Adrenal gland (tissue), 12 donors: ENCODE data around the gene PTPRS. TPM values are rescaled to one million over a fixed set of nuclear protein-coding genes. Genes with fewer than 3 reads are reported as not detected.
A peak's percentile ranks its signal among the peaks of the same experiment; 100 is the strongest.

ENCODE experiments used
- DNase-seq, 7 donors: peaks; one replicate each; pipeline ENCODE4 v3.0.0-alpha.2; 2019 to 2020
- H3K27ac ChIP-seq, 5 donors: fragments of 200-600 bp; sonication (generic) in 4 of 5; 1 replicate in 3 of 5; 2 replicates in 2 of 5; pipeline versions ENCODE4 v1.5.1 to v1.8.0; 2016 to 2020; ENCODE audit warnings: mild to moderate bottlenecking in 1 of 5
- H3K27me3 ChIP-seq: fragments of 200-600 bp; 2 replicates; pipeline ENCODE4 v1.8.0; 2021
- H3K36me3 ChIP-seq, 2 donors: fragments of 200-600 bp; replicated peaks in 1 of 2; 1 replicate in 1 of 2; 2 replicates in 1 of 2; pipeline versions ENCODE4 v1.5.1 to v1.8.0; 2018 to 2022
- H3K4me1 ChIP-seq, 2 donors: fragments of 200-600 bp; replicated peaks in 1 of 2; 1 replicate in 1 of 2; 2 replicates in 1 of 2; pipeline versions ENCODE4 v1.5.1 to v1.8.0; 2018 to 2021
- H3K4me3 ChIP-seq, 4 donors: fragments of 200-600 bp; sonication (generic) in 3 of 4; one replicate each; pipeline ENCODE4 v1.5.1; 2016 to 2018
- H3K9me3 ChIP-seq, 3 donors: fragments of 200-600 bp; sonication (generic) in 1 of 3; replicated peaks in 1 of 3; 1 replicate in 2 of 3; 2 replicates in 1 of 3; pipeline versions ENCODE4 v1.5.1 to v1.8.0; 2016 to 2021
- CTCF ChIP-seq, 6 experiments: fragments of 450-650 bp in 4 of 6; fragments of 200-600 bp in 2 of 6; sonication (generic) in 1 of 6; IDR thresholded peaks; 1 replicate in 5 of 6; 2 replicates in 1 of 6; pipeline versions ENCODE4 v1.5.1 to v1.8.0; 2016 to 2021; ENCODE audit warnings: antibody characterized with exemption in 6 of 6, mild to moderate bottlenecking in 2 of 6, moderate library complexity in 1 of 6
- POLR2A ChIP-seq, 2 donors: fragments of 450-650 bp; IDR thresholded peaks; one replicate each; pipeline ENCODE4 v1.6.1; 2017; ENCODE audit warnings: antibody characterized with exemption in 2 of 2, mild to moderate bottlenecking in 2 of 2, moderate library complexity in 1 of 2
- WGBS, 4 donors: extraction: QIAGEN DNeasy Blood & Tissue Kit in 2 of 4; methylation state at CpG; one replicate each; pipeline versions ENCODE4 v1.1.5 to v1.1.7; 2013 to 2017; 5-methylcytosine and 5-hydroxymethylcytosine counted together
- intact Hi-C, 2 donors: fragments of 100-400 bp; cut with DNase I; formaldehyde crosslinking; loops; one replicate each; pipeline versions ENCODE4 v1.14.1 to v1.15.0; 2022 to 2023
- polyA plus RNA-seq, 3 donors: library from polyadenylated mRNA; stranded (reverse); fragments of 200-250 nt in 2 of 3; fragments of 350-450 nt in 1 of 3; fragmentation: Illumina TruSeq in 1 of 3; extraction: RNeasy Lipid Tissue Mini Kit (QIAGEN cat#74804) in 1 of 3; gene quantifications; one replicate each; pipeline ENCODE4 v1.2.3, GENCODE V29; 2013 to 2014
- total RNA-seq, 9 donors: library from RNA; depleted of rRNA in 4 of 9; stranded (reverse); fragments of >200 nt in 4 of 9; fragments of 120-200 nt in 1 of 9; fragmentation: NEBNext Ultra II Directional in 1 of 9; extraction: Animal tissue kit (Norgen Biotek cat#: 25700) in 1 of 9; gene quantifications; one replicate each; pipeline versions ENCODE4 v1.1.0 to v1.2.4, GENCODE V29; 2013 to 2023
- donor health status: healthy with polysubstance abuse.
- donor health status: Bipolar disorder and iron deficiency.
- donor health status: DM: yes; HTN: yes; CAD: no.
- donor health status: DM: no; HTN: no; CAD: no.
- donor health status: DM: no; HTN: no; CAD: no.
- donor health status: DM: yes; HTN: yes; CAD: no.

The PTPRS gene
- total and polyA plus RNA-seq, 12 donors, result 8.8 to 376 (median 164) TPM

GRCh38 chr19:5372572-5373200 lies 32.1 kb upstream of the PTPRS start:
- WGBS, 4 donors, result 71 to 83% (median 78%) methylated on average over 4 of the region's 4 CpGs
- Histone ChIP-seq H3K4me1 (no peaks in the 10 kb centered on the region), H3K4me3 (no peak overlapping the region), H3K27me3 (no peaks in the 10 kb centered on the region), H3K36me3 (no peaks in the 10 kb centered on the region), H3K9me3 (no peaks in the 10 kb centered on the region), H3K27ac (no peak overlapping the region)
- TF ChIP-seq CTCF (IDR thresholded peaks at IDR 0.05), result no peak
- TF ChIP-seq POLR2A (IDR thresholded peaks at IDR 0.05), result no peak
- no peak for DNase-seq
- intact Hi-C loops, result loop anchor here (10.0 kb wide), 3 partner anchors 202 to 328 kb away; no protein-coding TSS in a partner anchor

- no peaks in the 10 kb centered on the region for H3K36me3 ChIP-seq
- H3K4me1 ChIP-seq, result no peaks in the 10 kb centered on the region
- H3K9me3 ChIP-seq, result no peaks in the 10 kb centered on the region
- TF ChIP-seq POLR2A (IDR thresholded peaks at IDR 0.05) (no peak), CTCF (IDR thresholded peaks at IDR 0.05) (peak; percentile 28 to 53 (median 42))
- 26 to 43% (median 30%) methylated on average over 8 of the region's 8 CpGs for WGBS, 4 donors
- no peak overlapping the region for H3K4me3 ChIP-seq
- intact Hi-C loops, result loop anchor here (10.0 kb wide), 3 partner anchors 205 to 325 kb away; no protein-coding TSS in a partner anchor
- H3K27ac ChIP-seq, result no peak overlapping the region
- no peaks in the 10 kb centered on the region for H3K27me3 ChIP-seq
- peak; percentile 24 to 73 (median 58) for DNase-seq
Observed at GRCh38 chr19:5369962-5370367, 29.4 kb upstream of the PTPRS start.

GRCh38 chr19:5369304-5369703 lies 28.7 kb upstream of the PTPRS start:
- no peaks in the 10 kb centered on the region for H3K4me1 ChIP-seq
- H3K36me3 ChIP-seq, result no peaks in the 10 kb centered on the region
- no peak overlapping the region for H3K27ac ChIP-seq
- no peaks in the 10 kb centered on the region for H3K9me3 ChIP-seq
- no peak overlapping the region for H3K4me3 ChIP-seq
- intact Hi-C loops, result no loop called here
- H3K27me3 ChIP-seq, result no peaks in the 10 kb centered on the region
- no peak for TF ChIP-seq CTCF (IDR thresholded peaks at IDR 0.05)
- no peak for TF ChIP-seq POLR2A (IDR thresholded peaks at IDR 0.05)
- 83 to 94% (median 89%) methylated on average over 5 of the region's 5 CpGs for WGBS, 4 donors
- no peak for DNase-seq

- TF ChIP-seq CTCF (IDR thresholded peaks at IDR 0.05), result no peak
- no peak for TF ChIP-seq POLR2A (IDR thresholded peaks at IDR 0.05)
- Histone ChIP-seq H3K27ac (no peak overlapping the region), H3K9me3 (no peaks in the 10 kb centered on the region), H3K4me1 (no peaks in the 10 kb centered on the region), H3K36me3 (no peaks in the 10 kb centered on the region), H3K27me3 (no peaks in the 10 kb centered on the region), H3K4me3 (no peak overlapping the region)
- 73 to 90% (median 78%) methylated on average over 5 of the region's 5 CpGs for WGBS, 4 donors
- intact Hi-C loops, result no loop called here
- DNase-seq, result no peak
Observed at GRCh38 chr19:5367530-5368133, 27.0 kb upstream of the PTPRS start.
